Activated naive CD4-positive, alpha-beta T cell treated with anti-CD3 and anti-CD28 coated beads, Interleukin-2, amount 50 U/mL, for 24 hours (primary cell): ENCODE results near the gene STX16.
A peak's percentile ranks its signal among the peaks of the same experiment; 100 is the strongest.

ENCODE experiments used
- H3K27ac Mint-ChIP-seq: one replicate; pipeline ENCODE4 v1.8.0; 2021; ENCODE audit warnings: mild to moderate bottlenecking, mixed read lengths
- H3K27me3 Mint-ChIP-seq: one replicate; pipeline ENCODE4 v1.8.0; 2021; ENCODE audit warnings: mixed read lengths
- H3K36me3 Mint-ChIP-seq: one replicate; pipeline ENCODE4 v1.8.0; 2021; ENCODE audit warnings: mixed read lengths
- H3K4me1 Mint-ChIP-seq: one replicate; pipeline ENCODE4 v1.8.0; 2021; ENCODE audit warnings: mixed read lengths
- H3K4me3 Mint-ChIP-seq: one replicate; pipeline ENCODE4 v1.8.0; 2021; ENCODE audit warnings: mild to moderate bottlenecking, mixed read lengths
- H3K9me3 Mint-ChIP-seq: one replicate; pipeline ENCODE4 v1.8.0; 2021; ENCODE audit warnings: mixed read lengths

Gene STX16

GRCh38 chr20:58614366-58614765, 36.7 kb upstream of the STX16 start:
- H3K4me3 Mint-ChIP-seq, result no peak overlapping the region
- H3K4me1 Mint-ChIP-seq, result no peaks in the 10 kb centered on the region
- H3K9me3 Mint-ChIP-seq, result no peaks in the 10 kb centered on the region
- no peak overlapping the region for H3K27ac Mint-ChIP-seq
- H3K36me3 Mint-ChIP-seq, result no peaks in the 10 kb centered on the region
- no peaks in the 10 kb centered on the region for H3K27me3 Mint-ChIP-seq

- Mint-ChIP-seq H3K27ac (no peak overlapping the region), H3K4me3 (no peak overlapping the region), H3K27me3 (no peaks in the 10 kb centered on the region)
Observed at GRCh38 chr20:58614984-58615760, 35.9 kb upstream of the STX16 start.

GRCh38 chr20:58616411-58616810, 34.7 kb upstream of the STX16 start:
- Mint-ChIP-seq H3K27ac (no peak overlapping the region), H3K9me3 (no peaks in the 10 kb centered on the region), H3K36me3 (no peaks in the 10 kb centered on the region), H3K27me3 (no peaks in the 10 kb centered on the region), H3K4me1 (no peaks in the 10 kb centered on the region), H3K4me3 (no peak overlapping the region)

More at GRCh38 chr20:58614984-58615760, 35.9 kb upstream of the STX16 start:
- no peaks in the 10 kb centered on the region for H3K4me1 Mint-ChIP-seq
- H3K9me3 Mint-ChIP-seq, result no peaks in the 10 kb centered on the region
- H3K36me3 Mint-ChIP-seq, result no peaks in the 10 kb centered on the region

GRCh38 chr20:58617158-58617557, 33.9 kb upstream of the STX16 start:
- no peak overlapping the region for H3K27ac Mint-ChIP-seq

GRCh38 chr20:58618351-58619076, 32.6 kb upstream of the STX16 start:
- H3K4me3 Mint-ChIP-seq, result no peak overlapping the region
- no peaks in the 10 kb centered on the region for H3K4me1 Mint-ChIP-seq
- H3K36me3 Mint-ChIP-seq, result no peaks in the 10 kb centered on the region
- H3K27me3 Mint-ChIP-seq, result no peaks in the 10 kb centered on the region
- H3K27ac Mint-ChIP-seq, result no peak overlapping the region
- no peaks in the 10 kb centered on the region for H3K9me3 Mint-ChIP-seq

More at GRCh38 chr20:58617158-58617557, 33.9 kb upstream of the STX16 start:
- H3K4me1 Mint-ChIP-seq, result no peaks in the 10 kb centered on the region
- no peaks in the 10 kb centered on the region for H3K9me3 Mint-ChIP-seq
- H3K4me3 Mint-ChIP-seq, result no peak overlapping the region
- H3K27me3 Mint-ChIP-seq, result no peaks in the 10 kb centered on the region
- H3K36me3 Mint-ChIP-seq, result no peaks in the 10 kb centered on the region

- Mint-ChIP-seq H3K9me3 (no peaks in the 10 kb centered on the region), H3K36me3 (no peaks in the 10 kb centered on the region), H3K27ac (no peak overlapping the region), H3K27me3 (no peaks in the 10 kb centered on the region), H3K4me1 (no peaks in the 10 kb centered on the region), H3K4me3 (no peak overlapping the region)
Observed at GRCh38 chr20:58619077-58619863, 31.8 kb upstream of the STX16 start.

GRCh38 chr20:58619864-58620431, 31.1 kb upstream of the STX16 start:
- Mint-ChIP-seq H3K36me3 (no peaks in the 10 kb centered on the region), H3K27me3 (no peaks in the 10 kb centered on the region), H3K9me3 (no peaks in the 10 kb centered on the region), H3K4me1 (peaks cover 5% of the 10 kb centered on the region), H3K4me3 (no peak overlapping the region), H3K27ac (no peak overlapping the region)

GRCh38 chr20:58621906-58622548, 29.1 kb upstream of the STX16 start:
- Mint-ChIP-seq H3K4me1 (peaks cover 22% of the 10 kb centered on the region), H3K4me3 (no peak overlapping the region), H3K36me3 (no peaks in the 10 kb centered on the region), H3K9me3 (no peaks in the 10 kb centered on the region), H3K27ac (no peak overlapping the region), H3K27me3 (no peaks in the 10 kb centered on the region)

GRCh38 chr20:58622671-58623578, 28.2 kb upstream of the STX16 start:
- H3K9me3 Mint-ChIP-seq, result no peaks in the 10 kb centered on the region
- no peaks in the 10 kb centered on the region for H3K27me3 Mint-ChIP-seq
- no peaks in the 10 kb centered on the region for H3K36me3 Mint-ChIP-seq
- H3K4me3 Mint-ChIP-seq, result no peak overlapping the region
- H3K27ac Mint-ChIP-seq, result no peak overlapping the region
- H3K4me1 Mint-ChIP-seq, result peaks cover 31% of the 10 kb centered on the region

- Mint-ChIP-seq H3K36me3 (no peaks in the 10 kb centered on the region), H3K27me3 (no peaks in the 10 kb centered on the region), H3K4me1 (peaks cover 40% of the 10 kb centered on the region), H3K27ac (no peak overlapping the region), H3K4me3 (no peak overlapping the region), H3K9me3 (no peaks in the 10 kb centered on the region)
Observed at GRCh38 chr20:58623579-58624473, 27.3 kb upstream of the STX16 start.

- Mint-ChIP-seq H3K4me3 (no peak overlapping the region), H3K4me1 (peaks cover 49% of the 10 kb centered on the region), H3K27ac (peak overlapping the region; percentile 68), H3K27me3 (no peaks in the 10 kb centered on the region), H3K9me3 (no peaks in the 10 kb centered on the region), H3K36me3 (no peaks in the 10 kb centered on the region)
Observed at GRCh38 chr20:58624687-58625086, 26.4 kb upstream of the STX16 start.

- Mint-ChIP-seq H3K4me3 (no peak overlapping the region), H3K9me3 (no peaks in the 10 kb centered on the region), H3K27me3 (no peaks in the 10 kb centered on the region), H3K27ac (no peak overlapping the region), H3K36me3 (no peaks in the 10 kb centered on the region), H3K4me1 (peaks cover 56% of the 10 kb centered on the region)
Observed at GRCh38 chr20:58625585-58625984, 25.5 kb upstream of the STX16 start.

- Mint-ChIP-seq H3K36me3 (no peaks in the 10 kb centered on the region), H3K27ac (no peak overlapping the region), H3K4me1 (peaks cover 59% of the 10 kb centered on the region), H3K4me3 (no peak overlapping the region), H3K27me3 (no peaks in the 10 kb centered on the region), H3K9me3 (no peaks in the 10 kb centered on the region)
Observed at GRCh38 chr20:58626051-58626450, 25.0 kb upstream of the STX16 start.
